ENCODE measurements around the gene KICS2.

Gene KICS2

DNA sequence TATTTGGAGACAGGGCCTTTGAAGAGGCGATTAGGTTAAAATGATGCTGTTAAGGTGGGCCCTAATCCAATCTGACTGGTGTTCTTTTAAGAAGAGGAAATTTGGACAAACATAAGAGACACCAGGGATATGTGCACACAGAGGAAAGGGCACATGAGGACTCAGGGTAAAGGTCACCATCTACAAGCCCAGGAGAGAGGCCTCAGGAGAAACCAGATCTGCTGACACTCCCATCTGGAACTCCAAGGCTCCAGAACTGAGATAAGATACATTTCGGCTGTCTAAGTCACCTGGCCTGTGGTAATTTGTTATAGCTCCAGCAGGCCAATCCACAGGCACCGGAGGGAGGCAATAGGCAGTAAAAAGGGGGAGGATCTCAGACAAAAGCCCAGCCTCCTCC is 48.6 kb downstream of the KICS2 start:
- DNase-seq (ENCODE audit: low spot score), result no peak

Data from hematopoietic multipotent progenitor cell treated with erythropoietin and hydrocortisone succinate and interleukin-3 and kit ligand, for 17 days (in vitro differentiated cells).